Pulmonary artery endothelial cell (primary cell): Measurements from ENCODE around the gene CIB2. TPM values are rescaled to one million over a fixed set of nuclear protein-coding genes. Genes with fewer than 3 reads are reported as not detected.
"Not testable (repeated sequence)": the region's sequence is repeated elsewhere in the genome, so short reads cannot be mapped to it uniquely, and the experiment has no call there.

ENCODE experiments used
- DNase-seq: peaks from one replicate; pipeline ENCODE4 v3.0.0-alpha.2; 2011; ENCODE audit warnings: low read depth, low spot score
- total RNA-seq: library from RNA; depleted of rRNA; stranded (reverse); fragments of >200 nt; gene quantifications from 2 replicates; pipeline ENCODE4 v1.2.3, GENCODE V29; 2014

CIB2 gene
- 1.4 and 1.6 TPM in 2 replicates for total RNA-seq

DNA sequence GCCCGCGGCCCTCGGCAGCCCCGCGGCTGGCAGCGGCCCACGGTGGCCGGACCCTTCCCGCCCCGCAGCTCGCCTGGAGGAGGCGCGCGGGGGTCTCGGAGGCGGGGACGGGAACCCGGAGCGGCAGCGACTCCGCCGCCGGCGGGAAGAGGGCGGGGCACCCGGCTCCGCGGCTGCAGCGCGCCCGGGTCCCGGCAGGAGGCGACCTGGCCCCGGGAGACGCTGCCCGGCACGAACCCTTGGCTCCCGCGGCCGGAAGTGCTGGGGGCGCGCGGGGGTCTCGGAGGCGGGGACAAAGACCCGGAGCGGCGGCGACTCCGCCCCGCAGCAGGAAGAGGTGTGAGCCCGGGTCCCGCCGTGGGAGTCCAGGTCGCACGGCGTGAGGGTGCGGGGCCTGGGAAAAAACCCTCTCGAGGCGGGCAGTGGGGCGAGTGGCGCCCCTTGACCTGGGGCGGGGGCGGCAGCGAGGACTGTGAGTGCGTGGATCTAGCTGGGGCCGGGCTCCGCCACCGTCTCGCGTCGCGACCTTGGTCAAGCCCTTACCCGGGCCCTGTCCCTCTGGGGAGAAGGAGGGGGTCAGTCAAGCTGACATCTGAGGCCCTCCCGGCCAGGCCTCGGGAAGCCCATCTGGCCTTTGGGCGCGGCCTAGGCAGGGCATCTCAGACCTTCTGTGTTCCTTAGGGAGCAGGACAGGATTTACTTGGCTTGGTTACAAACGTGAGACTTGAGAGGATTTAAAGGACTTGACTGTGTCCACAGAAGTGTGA, at the start of gene CIB2:
TSS of gene CIB2 (minus strand) at position 151 of the 767 bp plus-strand sequence. CDS start 230 bp downstream, outside the sequence.
- DNase-seq, result no peak

DNA sequence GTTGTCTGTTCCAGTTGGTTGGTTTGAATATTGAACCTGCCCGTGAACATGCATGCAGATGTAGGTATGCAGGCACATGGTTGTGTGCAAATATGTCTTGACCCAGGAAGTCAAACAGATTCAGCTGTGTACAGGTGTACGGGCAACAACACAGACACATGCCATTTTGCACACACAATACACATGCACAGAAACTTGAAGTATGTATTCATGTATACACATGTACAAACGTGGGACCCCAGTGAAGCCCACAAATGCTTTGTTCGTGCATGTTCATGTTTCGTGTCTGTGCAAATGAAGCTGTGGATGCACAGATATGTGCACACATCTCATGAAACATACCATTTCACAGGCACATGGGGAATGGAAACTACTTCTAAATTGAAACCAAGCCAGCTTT, 48.7 kb upstream of the CIB2 start:
- DNase-seq, result no peak

DNA sequence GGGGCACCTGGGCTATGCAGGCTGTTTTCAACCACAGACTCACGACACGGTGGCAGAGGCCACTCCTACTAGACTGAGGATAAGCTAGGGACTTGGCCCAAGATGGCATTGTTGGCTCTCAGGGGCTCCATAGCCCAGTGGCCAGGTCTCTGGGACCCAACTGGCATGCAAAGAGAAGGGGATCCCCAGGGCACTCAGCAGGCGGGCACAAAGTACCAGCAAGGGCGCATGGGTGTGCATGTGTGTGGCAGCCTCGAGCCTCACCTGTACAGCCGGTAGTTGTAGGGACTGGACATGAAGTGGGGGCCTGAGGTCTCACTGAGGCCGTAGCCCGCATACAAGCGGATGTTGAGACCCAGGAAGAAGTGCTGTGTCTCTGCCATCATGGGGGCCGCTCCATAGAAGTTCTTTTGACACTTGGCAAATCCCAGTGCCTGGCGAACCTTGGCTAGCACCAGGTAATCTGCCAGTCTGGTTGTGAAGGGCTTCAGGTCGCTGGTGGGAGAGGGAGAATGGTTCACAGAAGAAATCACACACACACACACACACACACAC, 48.1 kb upstream of the CIB2 start:
- no peak for DNase-seq

DNA sequence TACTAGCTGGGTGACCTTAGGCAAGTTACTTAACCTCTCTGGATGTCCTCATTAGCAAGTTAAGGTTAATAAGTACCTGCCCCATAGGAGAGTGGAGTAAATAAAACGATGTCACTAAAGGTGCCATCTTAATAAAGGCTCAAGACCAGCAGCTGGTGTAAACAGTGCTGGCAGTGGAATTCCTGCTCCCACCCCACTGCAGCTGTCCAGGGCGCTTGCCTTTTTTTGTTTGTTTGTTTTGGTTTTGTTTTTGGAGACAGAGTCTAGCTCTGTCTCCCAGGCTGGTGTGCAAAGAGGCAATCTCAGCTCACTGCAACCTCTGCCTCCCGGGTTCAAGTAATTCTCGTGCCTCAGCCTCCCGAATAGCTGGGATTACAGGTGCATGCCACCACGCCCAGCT, 46.8 kb upstream of the CIB2 start:
- DNase-seq, result no peak

DNA sequence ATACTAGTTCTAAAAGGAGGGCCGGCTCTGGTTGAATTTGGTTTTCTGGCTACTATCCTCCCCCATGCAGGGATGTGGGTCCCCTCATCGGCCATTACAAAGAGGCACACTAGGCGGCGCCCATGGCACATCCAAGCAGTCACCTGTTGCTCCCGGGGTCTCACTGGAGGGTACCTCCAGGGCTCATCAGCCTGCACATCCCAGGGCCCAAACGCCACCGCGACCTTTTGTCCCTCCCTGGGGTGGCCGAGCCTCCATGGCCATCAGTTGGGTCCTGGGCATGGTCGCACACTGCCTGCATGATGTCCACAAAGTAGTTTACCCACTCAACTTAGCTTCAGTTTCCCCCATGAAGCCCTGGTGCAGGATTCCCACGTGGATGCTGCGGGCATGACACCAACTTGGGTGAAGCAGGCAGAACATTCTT, 46.2 kb upstream of the CIB2 start:
- no peak for DNase-seq

DNA sequence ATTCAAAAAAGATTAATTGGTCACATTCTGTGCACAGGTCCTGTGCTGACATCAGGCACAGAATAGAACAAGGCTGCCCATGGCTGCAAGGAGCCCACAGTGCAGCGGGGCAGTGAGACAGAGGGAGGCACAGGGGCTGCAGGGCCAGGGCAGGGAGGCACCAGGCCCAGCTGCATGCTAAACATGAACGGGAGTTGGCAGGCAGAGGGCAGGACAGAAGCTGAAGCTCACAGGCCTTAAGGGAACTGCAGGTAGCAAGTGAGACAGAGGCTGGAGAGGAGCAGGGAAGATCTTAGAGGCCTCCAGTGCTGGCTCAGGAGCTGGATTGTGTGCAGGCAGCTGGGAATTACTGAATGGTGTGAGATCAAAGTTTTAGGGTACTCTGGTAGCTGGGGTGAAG, 44.1 kb upstream of the CIB2 start:
- no peak for DNase-seq

DNA sequence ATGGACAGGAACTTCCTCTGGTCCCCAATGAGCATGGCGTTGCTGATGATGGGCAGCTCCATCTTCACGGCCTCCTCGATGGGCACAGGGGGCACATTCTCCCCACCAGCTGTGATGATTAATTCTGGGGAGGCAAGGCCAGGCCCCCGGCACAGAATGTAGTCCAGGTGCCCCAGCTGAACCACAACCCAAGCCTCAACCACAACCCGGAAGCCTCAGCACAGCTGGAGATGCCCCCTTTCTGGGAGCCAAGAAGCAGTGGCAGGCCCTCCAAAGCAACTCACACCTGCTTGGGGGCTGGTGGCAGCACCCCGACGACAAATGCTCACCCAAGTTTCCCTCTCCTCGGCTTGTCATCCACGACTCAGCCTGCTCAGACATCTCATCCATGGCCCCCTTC, 43.2 kb upstream of the CIB2 start:
- DNase-seq, result no peak

DNA sequence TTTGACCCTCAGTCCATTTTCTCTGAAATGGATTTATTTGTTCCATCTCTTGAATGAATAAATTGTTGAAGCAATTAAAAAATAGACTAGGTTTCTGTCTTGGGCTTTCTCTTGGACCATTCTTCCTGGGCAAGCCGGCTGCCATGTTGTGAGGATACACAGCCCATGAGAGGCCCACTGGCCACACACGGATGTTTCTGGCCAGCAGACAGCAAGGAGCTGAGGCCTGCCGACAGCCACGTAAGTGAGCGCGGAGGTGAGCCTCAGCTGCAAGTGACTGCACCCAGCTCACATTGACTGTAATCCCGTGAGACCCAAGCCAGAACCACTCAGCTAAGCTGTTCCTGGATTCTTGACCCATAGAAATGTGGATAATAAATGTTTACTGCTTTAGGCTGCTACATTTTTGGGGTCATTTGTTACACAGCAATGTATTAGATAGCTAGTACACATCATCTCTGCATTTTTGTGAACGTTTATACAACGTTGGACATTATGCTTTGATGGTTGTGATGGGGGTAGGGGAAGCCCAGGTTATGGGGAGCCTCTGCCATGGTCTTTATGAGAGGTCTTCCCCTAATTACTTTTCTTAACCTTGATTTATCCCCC, 40.7 kb upstream of the CIB2 start:
- DNase-seq, result no peak

DNA sequence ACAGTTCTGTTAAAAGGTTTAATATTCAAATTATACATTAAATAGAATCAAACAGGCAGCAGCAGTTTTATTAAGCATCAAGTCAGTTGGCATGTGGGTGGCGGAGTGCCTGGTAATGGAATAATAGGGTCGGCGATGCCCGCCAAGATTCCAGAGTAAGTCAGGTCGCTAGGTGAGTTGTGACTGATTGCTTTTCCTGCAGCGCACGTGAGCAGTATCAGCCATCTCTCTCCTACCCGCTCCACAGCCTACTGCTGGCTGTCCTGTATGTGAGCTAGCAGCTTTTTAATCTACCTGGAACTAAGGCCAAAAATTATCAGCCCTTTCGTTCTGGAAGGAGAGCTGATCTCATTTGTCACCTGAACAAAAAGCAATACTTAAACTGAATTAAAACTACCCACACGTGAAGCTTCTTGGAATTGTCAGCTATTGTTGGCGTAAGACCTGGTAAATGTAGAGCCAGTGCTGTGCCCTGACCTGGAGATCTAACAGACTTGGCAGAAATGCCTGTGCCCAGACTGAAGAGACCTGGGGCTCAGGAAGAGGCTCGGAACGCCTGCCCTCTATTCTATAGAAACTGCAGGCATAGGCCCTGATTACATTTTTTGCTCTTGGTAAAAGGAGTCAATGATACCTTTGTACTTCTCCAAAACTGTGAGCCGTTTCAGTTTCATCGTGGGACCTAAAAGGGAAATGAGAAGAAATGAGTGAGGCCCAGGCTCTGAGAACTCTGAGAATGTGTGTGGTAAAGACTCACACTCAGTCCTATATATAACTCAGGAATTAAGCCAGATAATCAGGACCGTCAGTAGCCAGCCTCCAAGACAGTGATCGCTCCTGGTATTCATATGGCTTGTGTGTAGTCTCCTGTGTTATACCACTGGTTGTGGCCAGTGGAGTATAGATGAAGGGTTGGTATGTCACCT, 39.9 kb upstream of the CIB2 start:
- no peak for DNase-seq

DNA sequence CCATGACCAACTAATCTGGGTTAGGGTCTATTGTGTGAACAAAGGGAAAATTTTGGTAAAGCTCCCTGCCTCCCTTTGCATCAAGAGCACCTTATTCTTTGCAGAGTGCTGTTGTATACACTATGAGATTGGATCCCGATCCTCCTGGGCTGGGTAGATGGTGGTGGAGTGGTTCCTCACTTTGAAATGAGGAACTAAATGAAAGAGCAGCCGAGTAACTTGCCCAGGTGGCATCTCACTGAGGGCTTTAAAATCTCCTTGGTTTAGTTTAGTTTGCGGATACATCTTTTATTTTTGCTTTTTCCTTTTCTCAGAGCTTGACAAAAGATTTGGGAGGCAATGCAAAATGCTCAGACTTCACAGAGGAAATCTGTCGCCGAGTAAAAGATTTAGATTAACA, 37.4 kb upstream of the CIB2 start:
- no peak for DNase-seq

DNA sequence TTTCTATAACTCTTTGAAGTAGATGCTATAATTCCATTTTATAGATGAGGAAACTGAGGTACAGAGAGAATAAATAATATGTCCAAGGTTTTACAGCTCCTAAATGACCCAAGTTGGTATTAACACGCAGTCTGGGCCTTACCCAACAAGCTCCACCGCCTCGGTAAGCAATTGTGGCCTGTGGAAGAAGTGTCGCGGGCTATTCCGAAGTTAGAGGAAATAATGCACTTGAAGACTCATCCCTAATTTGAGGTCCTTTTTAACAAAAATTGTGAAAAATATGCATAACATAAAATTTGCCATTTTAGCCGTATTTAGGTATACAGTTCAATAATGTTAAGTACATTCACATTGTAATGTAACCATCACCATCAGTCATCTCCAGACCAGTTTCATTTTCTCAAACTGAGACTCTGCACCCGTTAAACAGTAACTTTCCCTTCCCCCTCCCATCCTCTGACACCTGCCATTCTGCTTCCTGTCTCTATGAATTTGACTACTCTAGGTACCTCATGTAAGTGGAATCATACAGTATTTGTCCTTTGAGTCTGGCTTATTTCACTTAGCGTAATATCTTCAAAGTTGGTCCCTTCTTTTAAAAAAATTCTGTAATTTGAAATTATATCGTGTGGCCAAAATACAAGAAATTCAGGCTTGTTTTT, 36.1 kb upstream of the CIB2 start:
- DNase-seq, result no peak

DNA sequence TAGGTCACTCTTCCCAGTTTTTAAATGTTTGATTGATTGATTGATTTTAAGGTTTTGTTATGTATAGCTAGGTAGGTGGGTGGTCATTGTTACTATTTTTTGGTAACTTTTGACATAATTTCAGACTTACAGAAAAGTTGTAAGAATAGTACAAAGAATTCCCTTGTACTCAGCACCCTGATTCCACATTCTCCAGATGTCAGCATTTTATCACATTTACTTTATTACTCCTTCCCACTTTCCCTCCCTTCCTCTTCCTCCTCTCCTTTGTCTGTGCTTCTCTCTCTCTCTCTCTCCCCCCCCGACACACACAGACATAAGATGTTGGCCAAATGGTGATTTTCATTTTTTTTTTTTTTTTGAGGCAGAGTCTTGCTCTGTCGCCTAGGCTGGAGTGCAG, 32.8 kb upstream of the CIB2 start:
- DNase-seq, result no peak

DNA sequence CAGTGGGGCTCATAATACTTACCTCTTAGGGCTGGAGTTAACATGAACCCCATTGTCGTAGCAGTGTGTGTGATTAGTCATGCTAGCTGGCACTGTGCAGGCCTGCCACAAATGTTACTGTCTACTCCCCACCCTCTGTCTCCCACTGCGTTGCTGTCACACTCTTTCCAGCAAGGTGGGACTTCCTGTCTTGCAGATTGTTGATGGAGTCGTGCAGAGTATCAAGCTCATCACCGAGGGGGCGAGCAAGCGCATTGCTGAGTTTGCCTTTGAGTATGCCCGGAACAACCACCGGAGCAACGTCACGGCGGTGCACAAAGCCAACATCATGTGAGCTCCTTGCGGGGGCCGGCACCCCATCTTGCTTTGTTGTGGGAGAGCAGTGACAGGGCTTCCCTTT, 30.8 kb upstream of the CIB2 start:
- DNase-seq, result no peak

DNA sequence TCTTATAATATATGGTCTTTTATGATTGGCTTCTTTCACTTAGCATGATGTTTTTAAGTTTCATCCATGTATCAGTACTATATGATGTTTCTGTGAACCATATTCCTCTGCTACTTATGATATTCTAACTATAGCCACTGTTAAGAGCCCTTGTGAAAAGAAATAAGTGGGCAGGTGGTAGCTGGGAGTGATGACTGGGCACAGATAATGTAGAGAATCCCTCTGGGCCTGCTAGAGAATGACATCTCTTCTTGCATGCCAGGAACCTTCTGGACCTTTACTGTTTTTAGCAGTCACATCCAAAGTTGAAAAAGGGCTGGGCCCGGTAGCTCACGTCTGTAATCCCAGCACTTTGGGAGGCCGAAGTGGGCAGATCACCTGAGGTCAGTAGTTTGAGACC, 28.1 kb upstream of the CIB2 start:
- no peak for DNase-seq

DNA sequence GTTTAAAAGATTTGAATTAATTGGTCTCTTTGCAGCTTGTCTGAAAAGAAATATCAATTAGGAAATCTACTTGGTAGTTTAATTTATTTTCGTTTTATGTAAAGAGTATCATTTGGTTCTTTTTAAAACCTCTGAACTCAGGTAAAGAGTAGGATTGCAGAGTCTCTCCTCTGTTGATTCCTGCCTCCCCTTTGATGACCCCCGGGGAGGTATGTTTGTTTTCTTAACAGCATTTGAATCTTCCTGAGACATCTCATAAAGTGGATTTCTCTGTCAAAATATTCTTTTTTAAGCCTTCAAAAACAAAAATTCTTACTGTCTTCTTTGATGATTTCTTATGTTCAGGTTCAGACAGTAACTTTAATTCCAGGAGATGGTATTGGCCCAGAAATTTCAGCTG, 26.0 kb upstream of the CIB2 start:
- no peak for DNase-seq

DNA sequence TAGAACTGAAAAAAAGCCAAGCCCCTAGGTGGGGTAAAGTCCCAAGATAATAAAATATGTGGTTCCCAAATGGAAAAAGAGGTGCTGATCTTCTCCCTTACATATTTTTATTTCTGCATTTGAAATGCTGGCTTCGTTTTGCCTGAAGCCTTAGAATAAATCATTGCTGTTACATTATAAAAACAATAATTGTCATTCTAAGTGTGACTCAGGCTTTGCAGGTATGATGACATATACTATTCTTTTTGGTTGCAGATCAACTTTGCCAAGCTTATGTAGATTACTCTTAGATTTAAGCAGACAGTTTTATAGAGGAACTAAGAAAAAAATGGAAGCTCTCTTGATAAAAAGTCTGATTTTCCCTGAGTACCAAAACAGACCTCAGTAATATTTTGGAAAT, 25.4 kb upstream of the CIB2 start:
- DNase-seq, result no peak

DNA sequence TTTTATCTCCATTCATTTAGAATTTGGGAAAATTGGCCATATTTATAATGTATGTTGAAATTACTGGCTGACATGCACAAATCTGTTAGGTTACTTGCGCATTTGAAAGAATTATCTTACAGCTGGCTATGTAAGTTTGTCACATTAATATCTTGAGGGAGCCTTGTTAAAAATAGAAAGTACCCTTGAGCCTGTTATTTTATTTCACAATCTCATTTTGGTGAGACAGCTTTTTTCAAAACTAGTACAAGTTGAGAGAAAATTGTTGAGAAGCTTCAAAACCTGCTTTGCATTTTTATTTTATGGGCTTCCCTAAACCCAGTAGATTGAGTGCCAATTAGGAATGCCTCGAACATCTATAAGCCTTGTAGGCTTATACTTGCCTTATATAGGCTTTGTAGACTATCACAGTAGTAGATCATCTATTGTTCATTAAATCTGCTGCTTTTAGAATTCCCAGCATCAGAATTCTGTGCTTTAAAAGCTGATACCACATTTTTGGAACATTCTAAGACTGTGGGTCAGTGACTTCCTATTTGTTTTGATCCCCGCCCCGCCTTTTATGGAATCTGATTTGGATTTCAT, 24.2 kb upstream of the CIB2 start:
- no peak for DNase-seq

DNA sequence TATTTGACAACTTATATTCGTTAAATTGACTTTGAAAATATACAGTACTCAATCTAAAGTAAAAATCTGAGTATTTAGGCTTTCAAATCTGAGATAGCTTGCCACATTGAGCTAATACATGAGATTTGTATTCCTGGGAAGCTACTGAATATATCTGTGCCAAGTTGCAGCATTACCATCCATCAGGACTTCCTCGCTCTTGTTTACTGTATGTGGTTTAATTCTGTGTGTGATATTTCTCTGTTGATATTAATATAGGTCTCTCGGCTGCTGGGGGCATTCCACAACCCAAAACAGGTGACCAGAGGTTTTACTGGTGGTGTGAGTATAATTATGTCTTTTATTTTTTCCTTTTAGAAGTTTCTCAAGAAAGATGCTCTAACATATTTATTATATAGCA, 23.7 kb upstream of the CIB2 start:
- no peak for DNase-seq

DNA sequence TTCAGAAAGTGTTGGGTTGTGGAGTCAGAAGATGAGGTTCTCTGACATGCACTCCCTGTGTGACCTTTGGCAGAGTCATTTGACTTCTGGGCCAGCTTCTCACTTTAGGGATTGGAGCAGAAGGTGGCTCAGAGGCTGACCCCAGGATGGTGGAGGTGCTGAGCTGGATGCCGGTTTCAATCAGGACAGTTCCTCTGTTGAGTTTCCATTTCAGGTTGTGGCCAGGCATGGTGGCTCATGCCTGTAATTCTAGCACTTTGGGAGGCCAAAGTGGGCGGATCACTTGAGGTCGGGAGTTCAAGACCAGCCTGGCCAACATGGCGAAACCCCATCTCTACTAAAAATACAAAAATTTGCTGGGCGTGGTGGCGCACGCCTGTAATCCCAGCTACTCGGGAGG, 19.8 kb upstream of the CIB2 start:
- not testable (repeated sequence) for DNase-seq

DNA sequence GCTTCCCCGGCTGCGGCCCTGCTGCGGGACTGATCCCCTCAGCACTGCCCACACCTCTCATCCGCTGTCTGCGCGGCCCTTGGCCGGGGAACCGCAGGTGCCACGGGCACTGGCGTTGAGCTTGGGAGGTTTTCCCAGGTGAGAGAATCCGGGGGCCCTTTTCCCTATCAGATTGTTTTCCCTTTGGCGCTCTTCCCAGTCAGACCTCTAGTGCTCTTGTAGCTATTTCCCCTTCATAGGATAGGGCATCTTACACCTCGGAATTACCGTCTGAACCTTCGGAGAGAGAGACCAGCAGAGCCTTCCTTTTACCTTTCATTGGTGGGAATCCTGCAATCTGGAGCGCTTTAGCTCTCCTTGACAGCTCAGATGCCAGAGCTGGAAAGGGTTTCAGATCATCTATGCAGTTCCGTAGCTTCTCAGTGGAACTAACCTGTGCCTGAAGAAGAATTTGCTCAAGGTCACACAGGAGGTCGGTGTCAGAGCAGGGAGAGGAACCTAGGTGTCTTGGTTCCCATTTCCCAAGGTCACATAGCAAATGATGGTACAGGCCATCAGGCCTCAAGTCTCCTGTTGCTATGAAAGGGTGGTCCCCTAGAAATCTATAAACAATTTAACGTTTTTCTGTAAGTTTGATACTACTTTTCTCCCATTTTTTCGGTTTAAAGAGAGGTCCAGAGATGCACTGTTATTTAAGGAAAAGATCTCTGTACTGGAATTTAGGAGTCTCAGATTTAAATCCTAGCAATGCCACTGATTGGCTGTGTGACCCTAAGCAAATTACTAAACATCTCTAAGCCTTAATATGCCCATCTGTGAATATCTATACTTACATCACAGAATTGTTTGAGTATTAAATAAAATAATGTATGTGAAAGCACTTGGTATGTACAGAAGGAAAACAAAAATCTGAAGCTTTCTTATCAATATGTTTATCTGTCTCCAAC, 18.8 kb upstream of the CIB2 start:
- no peak for DNase-seq
